ENCODE data around the gene LUC7L3.
"Not testable (repeated sequence)": the region's sequence is repeated elsewhere in the genome, so short reads cannot be mapped to it uniquely, and the experiment has no call there.

The LUC7L3 gene

DNA sequence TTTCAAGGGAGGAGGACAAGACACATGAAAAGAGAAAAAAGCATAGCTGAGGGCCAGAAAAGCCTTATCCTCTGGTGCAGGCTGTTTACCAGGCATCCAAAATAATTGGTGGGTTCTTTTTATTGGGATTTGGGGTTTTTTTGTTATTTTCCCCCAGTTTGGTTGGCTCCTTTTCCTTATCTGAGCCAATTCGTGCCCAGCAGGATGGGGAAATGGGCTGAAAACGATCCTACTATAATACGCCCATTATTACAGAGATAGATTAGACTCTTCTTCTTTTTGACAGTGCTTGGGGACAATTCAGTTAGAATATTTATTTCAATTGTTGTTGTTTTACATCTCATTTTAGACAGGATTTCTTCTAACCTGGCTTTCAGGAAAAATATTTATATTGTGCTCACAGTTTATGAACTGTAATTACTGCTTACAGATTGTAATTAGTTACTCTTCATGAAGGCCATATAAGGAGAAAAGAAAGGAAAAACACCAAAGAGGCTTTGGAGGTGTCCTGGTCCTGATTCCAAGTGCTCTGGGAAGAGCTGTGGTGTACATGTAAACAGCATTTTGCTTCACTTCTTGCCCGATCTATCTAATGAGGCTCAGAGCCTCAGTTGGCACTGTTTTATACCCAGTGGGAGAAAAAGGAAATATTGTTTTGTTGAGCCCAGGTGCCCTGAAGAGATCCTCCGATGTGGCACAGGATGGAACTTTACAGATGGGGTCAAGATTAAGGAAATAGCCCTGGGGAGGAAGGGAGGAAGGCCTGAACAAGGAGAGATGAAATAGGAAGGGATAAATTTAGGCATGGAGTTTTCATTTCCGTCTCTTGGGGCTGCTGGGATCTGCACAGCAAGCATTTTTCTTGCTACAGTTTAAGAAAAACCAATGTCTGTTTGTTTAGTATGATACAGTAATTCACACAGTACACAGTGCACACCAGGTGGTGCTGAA, 11.1 kb upstream of the LUC7L3 start:
- DNase-seq = peak; percentile 43
- peak overlapping the region; percentile 76 for H2BK5ac ChIP-seq (ENCODE audit: low read depth, low read length, poor library complexity, severe bottlenecking)
- H3K27me3 ChIP-seq (ENCODE audit: control insufficient read depth in 1 of 2, insufficient read depth in 1 of 2, low read length in 2 of 2) = no peaks in the 10 kb centered on the region
- H3K4ac ChIP-seq (ENCODE audit: low read depth in 1 of 2, low read length in 2 of 2) = peak overlapping the region in 1 of 2 experiments; percentile 85
- peak overlapping the region; percentile 96 for H3K9ac ChIP-seq (ENCODE audit: low read length)
- H3K4me2 ChIP-seq (ENCODE audit: low read length, poor library complexity, severe bottlenecking) = peak overlapping the region; percentile 69
- H3K27ac ChIP-seq (ENCODE audit: low read length, poor library complexity, severe bottlenecking) = peak overlapping the region; percentile 84
- H3K14ac ChIP-seq (ENCODE audit: low read length in 2 of 2) = no peak overlapping the region
- H4K8ac ChIP-seq (ENCODE audit: low read length) = peak overlapping the region; percentile 75
- H3K9me3 ChIP-seq (ENCODE audit: control insufficient read depth, low read length) = no peaks in the 10 kb centered on the region
- H3K4me1 ChIP-seq (ENCODE audit: control insufficient read depth, insufficient read depth, low read depth, low read length) = peaks cover 13% of the 10 kb centered on the region
- peak overlapping the region in 1 of 2 experiments; percentile 32 for H2BK12ac ChIP-seq (ENCODE audit: low read length in 2 of 2)
- no peak overlapping the region for H3K23ac ChIP-seq (ENCODE audit: low read length in 2 of 2)
- H4K91ac ChIP-seq (ENCODE audit: low read length) = peak overlapping the region; percentile 66
- H3K36me3 ChIP-seq (ENCODE audit: control insufficient read depth in 1 of 2, insufficient read depth in 2 of 2, low read depth in 1 of 2, low read length in 2 of 2) = peaks cover 0 to 17% of the 10 kb centered on the region in 2 experiments
- peaks cover 5% of the 10 kb centered on the region for H3K79me1 ChIP-seq (replicated peaks; ENCODE audit: low read length, poor library complexity, severe bottlenecking)
- peak overlapping the region; percentile 79 for H2AK5ac ChIP-seq (ENCODE audit: low read length, severe bottlenecking)
- peak overlapping the region; percentile 44 to 86 for H3K18ac ChIP-seq (ENCODE audit: low read depth in 1 of 2, low read length in 2 of 2)
- H2AFZ ChIP-seq (ENCODE audit: low read depth, low read length) = peak overlapping the region; percentile 89
- H2BK120ac ChIP-seq (ENCODE audit: low read depth, low read length) = no peak overlapping the region
- 36% methylated on average over 3 of the region's 6 CpGs for WGBS
- H2BK15ac ChIP-seq (ENCODE audit: low read depth, poor library complexity, severe bottlenecking) = no peak overlapping the region
- H3K4me3 ChIP-seq (ENCODE audit: insufficient read depth in 1 of 2, low read depth in 1 of 2, low read length in 2 of 2) = peak overlapping the region in 1 of 2 experiments; percentile 90

- H3K27ac ChIP-seq (ENCODE audit: low read length, poor library complexity, severe bottlenecking) = peak overlapping the region; percentile 84
- peak overlapping the region; percentile 96 for H3K9ac ChIP-seq (ENCODE audit: low read length)
- H3K23ac ChIP-seq (ENCODE audit: low read length in 2 of 2); H3K14ac ChIP-seq (ENCODE audit: low read length in 2 of 2); H2AFZ ChIP-seq (ENCODE audit: low read depth, low read length); H2BK5ac ChIP-seq (ENCODE audit: low read depth, low read length, poor library complexity, severe bottlenecking); H2AK5ac ChIP-seq (ENCODE audit: low read length, severe bottlenecking); H3K18ac ChIP-seq (ENCODE audit: low read depth in 1 of 2, low read length in 2 of 2); H2BK15ac ChIP-seq (ENCODE audit: low read depth, poor library complexity, severe bottlenecking); DNase-seq; H2BK12ac ChIP-seq (ENCODE audit: low read length in 2 of 2); H3K9me3 ChIP-seq (ENCODE audit: control insufficient read depth, low read length); H3K36me3 ChIP-seq (ENCODE audit: control insufficient read depth in 1 of 2, insufficient read depth in 2 of 2, low read depth in 1 of 2, low read length in 2 of 2); H3K79me1 ChIP-seq (replicated peaks; ENCODE audit: low read length, poor library complexity, severe bottlenecking); H3K27me3 ChIP-seq (ENCODE audit: control insufficient read depth in 1 of 2, insufficient read depth in 1 of 2, low read length in 2 of 2); H4K91ac ChIP-seq (ENCODE audit: low read length); H3K4ac ChIP-seq (ENCODE audit: low read depth in 1 of 2, low read length in 2 of 2); H2BK120ac ChIP-seq (ENCODE audit: low read depth, low read length): not testable (repeated sequence)
- 99% methylated on average over 4 of the region's 4 CpGs for WGBS
- H3K4me2 ChIP-seq (ENCODE audit: low read length, poor library complexity, severe bottlenecking) = peak overlapping the region; percentile 69
- peak overlapping the region in 1 of 2 experiments; percentile 90 for H3K4me3 ChIP-seq (ENCODE audit: insufficient read depth in 1 of 2, low read depth in 1 of 2, low read length in 2 of 2)
- H3K4me1 ChIP-seq (ENCODE audit: control insufficient read depth, insufficient read depth, low read depth, low read length) = peaks cover 11% of the 10 kb centered on the region
- peak overlapping the region; percentile 5 for H4K8ac ChIP-seq (ENCODE audit: low read length)
These were observed 10.3 kb upstream of the LUC7L3 start for GRCh38 chr17:50709053-50709452.

- Histone ChIP-seq H2BK12ac (ENCODE audit: low read length in 2 of 2) (no peak overlapping the region), H3K14ac (ENCODE audit: low read length in 2 of 2) (no peak overlapping the region), H3K4ac (ENCODE audit: low read depth in 1 of 2, low read length in 2 of 2) (no peak overlapping the region), H3K9ac (ENCODE audit: low read length) (no peak overlapping the region), H2AFZ (ENCODE audit: low read depth, low read length) (no peak overlapping the region), H3K36me3 (ENCODE audit: control insufficient read depth in 1 of 2, insufficient read depth in 2 of 2, low read depth in 1 of 2, low read length in 2 of 2) (peaks cover 0 to 2% of the 10 kb centered on the region in 2 experiments), H3K79me1 (replicated peaks; ENCODE audit: low read length, poor library complexity, severe bottlenecking) (peaks cover 1% of the 10 kb centered on the region), H3K27me3 (ENCODE audit: control insufficient read depth in 1 of 2, insufficient read depth in 1 of 2, low read length in 2 of 2) (no peaks in the 10 kb centered on the region), H3K4me2 (ENCODE audit: low read length, poor library complexity, severe bottlenecking) (no peak overlapping the region), H2BK15ac (ENCODE audit: low read depth, poor library complexity, severe bottlenecking) (no peak overlapping the region), H3K9me3 (ENCODE audit: control insufficient read depth, low read length) (no peaks in the 10 kb centered on the region), H3K4me3 (ENCODE audit: insufficient read depth in 1 of 2, low read depth in 1 of 2, low read length in 2 of 2) (no peak overlapping the region), H3K18ac (ENCODE audit: low read depth in 1 of 2, low read length in 2 of 2) (no peak overlapping the region), H2AK5ac (ENCODE audit: low read length, severe bottlenecking) (no peak overlapping the region), H2BK120ac (ENCODE audit: low read depth, low read length) (no peak overlapping the region), H2BK5ac (ENCODE audit: low read depth, low read length, poor library complexity, severe bottlenecking) (no peak overlapping the region), H3K27ac (ENCODE audit: low read length, poor library complexity, severe bottlenecking) (no peak overlapping the region), H4K91ac (ENCODE audit: low read length) (no peak overlapping the region), H3K4me1 (ENCODE audit: control insufficient read depth, insufficient read depth, low read depth, low read length) (peaks cover 11% of the 10 kb centered on the region), H3K23ac (ENCODE audit: low read length in 2 of 2) (peak overlapping the region in 1 of 2 experiments; percentile 53), H4K8ac (ENCODE audit: low read length) (no peak overlapping the region)
- WGBS = 92% methylated on average over 2 of the region's 2 CpGs
- DNase-seq = no peak
These were observed 9.4 kb upstream of the LUC7L3 start for GRCh38 chr17:50710025-50710424.

GRCh38 chr17:50710650-50711049, 8.8 kb upstream of the LUC7L3 start:
- H3K4me3 ChIP-seq (ENCODE audit: insufficient read depth in 1 of 2, low read depth in 1 of 2, low read length in 2 of 2) = no peak overlapping the region
- DNase-seq = no peak
- no peak overlapping the region for H2AK5ac ChIP-seq (ENCODE audit: low read length, severe bottlenecking)

More at GRCh38 chr17:50710650-50711049, 8.8 kb upstream of the LUC7L3 start:
- 96% methylated on average over 3 of the region's 4 CpGs for WGBS
- Histone ChIP-seq H4K8ac (ENCODE audit: low read length) (no peak overlapping the region), H2AFZ (ENCODE audit: low read depth, low read length) (no peak overlapping the region), H2BK15ac (ENCODE audit: low read depth, poor library complexity, severe bottlenecking) (no peak overlapping the region), H3K23ac (ENCODE audit: low read length in 2 of 2) (peak overlapping the region in 1 of 2 experiments; percentile 53), H3K79me1 (replicated peaks; ENCODE audit: low read length, poor library complexity, severe bottlenecking) (no peaks in the 10 kb centered on the region), H4K91ac (ENCODE audit: low read length) (no peak overlapping the region), H3K27ac (ENCODE audit: low read length, poor library complexity, severe bottlenecking) (no peak overlapping the region), H3K4me1 (ENCODE audit: control insufficient read depth, insufficient read depth, low read depth, low read length) (peaks cover 8% of the 10 kb centered on the region), H2BK12ac (ENCODE audit: low read length in 2 of 2) (no peak overlapping the region), H3K14ac (ENCODE audit: low read length in 2 of 2) (no peak overlapping the region), H3K4me2 (ENCODE audit: low read length, poor library complexity, severe bottlenecking) (no peak overlapping the region), H3K36me3 (ENCODE audit: control insufficient read depth in 1 of 2, insufficient read depth in 2 of 2, low read depth in 1 of 2, low read length in 2 of 2) (no peaks in the 10 kb centered on the region), H3K9me3 (ENCODE audit: control insufficient read depth, low read length) (no peaks in the 10 kb centered on the region), H3K4ac (ENCODE audit: low read depth in 1 of 2, low read length in 2 of 2) (no peak overlapping the region), H3K9ac (ENCODE audit: low read length) (no peak overlapping the region), H2BK120ac (ENCODE audit: low read depth, low read length) (no peak overlapping the region), H2BK5ac (ENCODE audit: low read depth, low read length, poor library complexity, severe bottlenecking) (no peak overlapping the region), H3K27me3 (ENCODE audit: control insufficient read depth in 1 of 2, insufficient read depth in 1 of 2, low read length in 2 of 2) (no peaks in the 10 kb centered on the region), H3K18ac (ENCODE audit: low read depth in 1 of 2, low read length in 2 of 2) (no peak overlapping the region)
